SJCRH30 (cell line): ENCODE measurements around the gene BBS1. TPM values are rescaled to one million over a fixed set of nuclear protein-coding genes. Genes with fewer than 3 reads are reported as not detected.
A peak's percentile ranks its signal among the peaks of the same experiment; 100 is the strongest.
"Not testable (repeated sequence)": the region's sequence is repeated elsewhere in the genome, so short reads cannot be mapped to it uniquely, and the experiment has no call there.

Source experiments
- DNase-seq, 2 experiments: peaks; one replicate each; pipeline ENCODE4 v3.0.0-alpha.2; 2015 to 2020
- H3K27ac ChIP-seq: fragments of 250-450 bp; sonication (Bioruptor Pico); 2 replicates; pipeline ENCODE4 v1.5.1; 2020; ENCODE audit warnings: mild to moderate bottlenecking, moderate library complexity
- H3K27me3 ChIP-seq: fragments of 250-450 bp; sonication (Bioruptor Pico); 2 replicates; pipeline ENCODE4 v1.5.1; 2020; ENCODE audit warnings: mild to moderate bottlenecking, moderate library complexity
- H3K36me3 ChIP-seq: fragments of 250-450 bp; sonication (Bioruptor Pico); 2 replicates; pipeline ENCODE4 v1.5.1; 2020; ENCODE audit warnings: mild to moderate bottlenecking, moderate library complexity
- H3K4me1 ChIP-seq: fragments of 250-450 bp; sonication (Bioruptor Pico); 2 replicates; pipeline ENCODE4 v1.5.1; 2020; ENCODE audit warnings: mild to moderate bottlenecking, moderate library complexity
- H3K4me3 ChIP-seq: fragments of 250-450 bp; sonication (Bioruptor Pico); 2 replicates; pipeline ENCODE4 v1.5.1; 2020; ENCODE audit warnings: mild to moderate bottlenecking, moderate library complexity
- H3K9me3 ChIP-seq: fragments of 250-450 bp; sonication (Bioruptor Pico); replicated peaks from 2 replicates; pipeline ENCODE4 v1.5.1; 2020; ENCODE audit warnings: mild to moderate bottlenecking, moderate library complexity
- total RNA-seq: library from RNA; depleted of rRNA; stranded (reverse); fragments of >200 nt; shearing (Covaris generic); gene quantifications from 2 replicates; pipeline ENCODE4 v1.2.3, GENCODE V29; 2014

BBS1 gene
- total RNA-seq, 1 experiment from 2014 or later, result 13.6 TPM

GRCh38 chr11:66562907-66563583 is 52.6 kb downstream of the BBS1 start:
- Histone ChIP-seq H3K9me3 (no peaks in the 10 kb centered on the region), H3K4me3 (no peak overlapping the region), H3K27me3 (no peaks in the 10 kb centered on the region), H3K4me1 (no peaks in the 10 kb centered on the region), H3K27ac (no peak overlapping the region), H3K36me3 (no peaks in the 10 kb centered on the region)
- DNase-seq, result no peak

GRCh38 chr11:66563832-66564231 is 53.4 kb downstream of the BBS1 start:
- Histone ChIP-seq H3K36me3 (no peaks in the 10 kb centered on the region), H3K4me1 (no peaks in the 10 kb centered on the region), H3K4me3 (no peak overlapping the region), H3K9me3 (no peaks in the 10 kb centered on the region), H3K27me3 (no peaks in the 10 kb centered on the region), H3K27ac (no peak overlapping the region)
- DNase-seq, result no peak

GRCh38 chr11:66564538-66564937 is 54.1 kb downstream of the BBS1 start:
- Histone ChIP-seq H3K27ac (no peak overlapping the region), H3K4me3 (no peak overlapping the region), H3K36me3 (no peaks in the 10 kb centered on the region), H3K4me1 (no peaks in the 10 kb centered on the region), H3K9me3 (no peaks in the 10 kb centered on the region), H3K27me3 (no peaks in the 10 kb centered on the region)
- no peak for DNase-seq

GRCh38 chr11:66564984-66565383 is 54.5 kb downstream of the BBS1 start:
- H3K36me3 ChIP-seq, result no peaks in the 10 kb centered on the region
- no peaks in the 10 kb centered on the region for H3K27me3 ChIP-seq
- no peak for DNase-seq
- H3K9me3 ChIP-seq, result no peaks in the 10 kb centered on the region
- H3K27ac ChIP-seq, result no peak overlapping the region
- no peak overlapping the region for H3K4me3 ChIP-seq
- H3K4me1 ChIP-seq, result no peaks in the 10 kb centered on the region

- H3K9me3 ChIP-seq, result no peaks in the 10 kb centered on the region
- H3K27me3 ChIP-seq, result no peaks in the 10 kb centered on the region
- no peak overlapping the region for H3K4me3 ChIP-seq
- no peaks in the 10 kb centered on the region for H3K36me3 ChIP-seq
- no peak overlapping the region for H3K27ac ChIP-seq
- no peak for DNase-seq
- H3K4me1 ChIP-seq, result no peaks in the 10 kb centered on the region
Measured at GRCh38 chr11:66566221-66566620, 55.8 kb downstream of the BBS1 start.

GRCh38 chr11:66567787-66568123 is 57.3 kb downstream of the BBS1 start:
- Histone ChIP-seq H3K9me3 (no peaks in the 10 kb centered on the region), H3K27ac (no peak overlapping the region), H3K4me1 (no peaks in the 10 kb centered on the region), H3K36me3 (no peaks in the 10 kb centered on the region), H3K27me3 (no peaks in the 10 kb centered on the region), H3K4me3 (peak overlapping the region; percentile 63)
- no peak for DNase-seq

GRCh38 chr11:66568124-66568916 is 57.9 kb downstream of the BBS1 start, which contains the start of gene CTSF:
TSS of gene CTSF (minus strand) at chr11:66568606. CDS start at chr11:66568486, 120 bp downstream.
- Histone ChIP-seq H3K27ac (no peak within 1 kb of the TSS), H3K4me3 (peak within 1 kb of the TSS; percentile 63), H3K27me3 (no peaks in the 10 kb centered on the region), H3K36me3 (no peaks in the 10 kb centered on the region), H3K9me3 (no peaks in the 10 kb centered on the region), H3K4me1 (no peaks in the 10 kb centered on the region)
- DNase-seq, result peak; percentile 67 to 72

- H3K27ac ChIP-seq, result no peak overlapping the region
- no peaks in the 10 kb centered on the region for H3K27me3 ChIP-seq
- no peaks in the 10 kb centered on the region for H3K36me3 ChIP-seq
- H3K4me1 ChIP-seq, result no peaks in the 10 kb centered on the region
- no peak overlapping the region for H3K4me3 ChIP-seq
- no peaks in the 10 kb centered on the region for H3K9me3 ChIP-seq
- DNase-seq, result no peak
Measured at GRCh38 chr11:66569076-66569475, 58.6 kb downstream of the BBS1 start.

GRCh38 chr11:66570079-66570849 is 59.8 kb downstream of the BBS1 start:
- no peak overlapping the region for H3K4me3 ChIP-seq
- DNase-seq, result no peak
- H3K27ac ChIP-seq, result no peak overlapping the region
- no peaks in the 10 kb centered on the region for H3K4me1 ChIP-seq
- no peaks in the 10 kb centered on the region for H3K9me3 ChIP-seq
- H3K27me3 ChIP-seq, result no peaks in the 10 kb centered on the region
- H3K36me3 ChIP-seq, result no peaks in the 10 kb centered on the region

- Histone ChIP-seq H3K4me3 (no peak overlapping the region), H3K4me1 (no peaks in the 10 kb centered on the region), H3K36me3 (no peaks in the 10 kb centered on the region), H3K27ac (no peak overlapping the region), H3K9me3 (no peaks in the 10 kb centered on the region), H3K27me3 (no peaks in the 10 kb centered on the region)
- no peak for DNase-seq
Measured at GRCh38 chr11:66570850-66571180, 60.4 kb downstream of the BBS1 start.

- H3K4me1 ChIP-seq, result no peaks in the 10 kb centered on the region
- peak; percentile 55 to 78 for DNase-seq
- no peaks in the 10 kb centered on the region for H3K36me3 ChIP-seq
- H3K27ac ChIP-seq, result no peak overlapping the region
- 0 out of 2 replicates have a peak, but pooled peaks cover 3% of the 10 kb centered on the region for H3K27me3 ChIP-seq
- H3K9me3 ChIP-seq, result no peaks in the 10 kb centered on the region
- no peak overlapping the region for H3K4me3 ChIP-seq
Measured at GRCh38 chr11:66579017-66579606, 68.7 kb downstream of the BBS1 start.

GRCh38 chr11:66580803-66581202 is 70.4 kb downstream of the BBS1 start:
- H3K4me1 ChIP-seq, result no peaks in the 10 kb centered on the region
- no peak overlapping the region for H3K27ac ChIP-seq
- no peaks in the 10 kb centered on the region for H3K36me3 ChIP-seq
- no peak overlapping the region for H3K4me3 ChIP-seq
- H3K27me3 ChIP-seq, result 0 out of 2 replicates have a peak, but pooled peaks cover 3% of the 10 kb centered on the region
- H3K9me3 ChIP-seq, result no peaks in the 10 kb centered on the region
- no peak for DNase-seq

- DNase-seq, result no peak
- H3K4me1 ChIP-seq, result no peaks in the 10 kb centered on the region
- H3K36me3 ChIP-seq, result no peaks in the 10 kb centered on the region
- H3K4me3 ChIP-seq, result no peak overlapping the region
- no peaks in the 10 kb centered on the region for H3K9me3 ChIP-seq
- H3K27ac ChIP-seq, result no peak overlapping the region
- H3K27me3 ChIP-seq, result 0 out of 2 replicates have a peak, but pooled peaks cover 3% of the 10 kb centered on the region
Measured at GRCh38 chr11:66581261-66581660, 70.8 kb downstream of the BBS1 start.

GRCh38 chr11:66582565-66583147 is 72.2 kb downstream of the BBS1 start:
- not testable (repeated sequence) for H3K36me3 ChIP-seq, H3K9me3 ChIP-seq, H3K27ac ChIP-seq, H3K4me3 ChIP-seq, H3K27me3 ChIP-seq, H3K4me1 ChIP-seq, DNase-seq
